ENCODE data around the gene RASAL1.

The RASAL1 gene

DNA sequence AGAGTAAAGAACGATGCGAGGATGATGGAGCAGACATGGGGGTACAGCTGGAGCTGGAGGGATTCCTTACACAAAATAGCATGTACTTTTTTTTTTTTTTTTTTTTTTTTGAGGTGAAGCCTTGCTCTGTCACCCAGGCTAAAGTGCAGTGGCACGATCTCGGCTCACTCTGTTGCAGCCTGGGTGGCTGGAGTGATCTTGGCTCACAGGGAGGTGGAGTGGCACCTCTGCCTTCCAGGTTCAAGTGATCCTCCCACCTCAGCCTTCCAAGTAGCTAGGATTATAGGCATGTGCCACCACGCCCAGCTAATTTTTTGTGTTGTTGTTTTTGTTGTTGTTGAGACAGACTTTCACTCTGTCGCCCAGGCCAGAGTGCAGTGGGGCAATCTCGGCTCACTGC is 5.1 kb upstream of the RASAL1 start:
- H3K4me3 ChIP-seq (ENCODE audit: low read depth, low read length): no peak overlapping the region
- DNase-seq (ENCODE audit: low read depth): no peak
- TF ChIP-seq POLR2A (IDR thresholded peaks at IDR 0.05; ENCODE audit: extremely low read depth, insufficient read length) (no peak), MYC (IDR thresholded peaks at IDR 0.05; ENCODE audit: low read depth, low read length) (no peak)
- TF ChIP-seq, protein P1, sequence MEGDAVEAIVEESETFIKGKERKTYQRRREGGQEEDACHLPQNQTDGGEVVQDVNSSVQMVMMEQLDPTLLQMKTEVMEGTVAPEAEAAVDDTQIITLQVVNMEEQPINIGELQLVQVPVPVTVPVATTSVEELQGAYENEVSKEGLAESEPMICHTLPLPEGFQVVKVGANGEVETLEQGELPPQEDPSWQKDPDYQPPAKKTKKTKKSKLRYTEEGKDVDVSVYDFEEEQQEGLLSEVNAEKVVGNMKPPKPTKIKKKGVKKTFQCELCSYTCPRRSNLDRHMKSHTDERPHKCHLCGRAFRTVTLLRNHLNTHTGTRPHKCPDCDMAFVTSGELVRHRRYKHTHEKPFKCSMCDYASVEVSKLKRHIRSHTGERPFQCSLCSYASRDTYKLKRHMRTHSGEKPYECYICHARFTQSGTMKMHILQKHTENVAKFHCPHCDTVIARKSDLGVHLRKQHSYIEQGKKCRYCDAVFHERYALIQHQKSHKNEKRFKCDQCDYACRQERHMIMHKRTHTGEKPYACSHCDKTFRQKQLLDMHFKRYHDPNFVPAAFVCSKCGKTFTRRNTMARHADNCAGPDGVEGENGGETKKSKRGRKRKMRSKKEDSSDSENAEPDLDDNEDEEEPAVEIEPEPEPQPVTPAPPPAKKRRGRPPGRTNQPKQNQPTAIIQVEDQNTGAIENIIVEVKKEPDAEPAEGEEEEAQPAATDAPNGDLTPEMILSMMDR (IDR thresholded peaks at IDR 0.05; ENCODE audit: low read depth, low read length): no peak
- TF ChIP-seq, protein P2, sequence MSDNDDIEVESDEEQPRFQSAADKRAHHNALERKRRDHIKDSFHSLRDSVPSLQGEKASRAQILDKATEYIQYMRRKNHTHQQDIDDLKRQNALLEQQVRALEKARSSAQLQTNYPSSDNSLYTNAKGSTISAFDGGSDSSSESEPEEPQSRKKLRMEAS (IDR thresholded peaks at IDR 0.05; ENCODE audit: low read depth, low read length): no peak

DNA sequence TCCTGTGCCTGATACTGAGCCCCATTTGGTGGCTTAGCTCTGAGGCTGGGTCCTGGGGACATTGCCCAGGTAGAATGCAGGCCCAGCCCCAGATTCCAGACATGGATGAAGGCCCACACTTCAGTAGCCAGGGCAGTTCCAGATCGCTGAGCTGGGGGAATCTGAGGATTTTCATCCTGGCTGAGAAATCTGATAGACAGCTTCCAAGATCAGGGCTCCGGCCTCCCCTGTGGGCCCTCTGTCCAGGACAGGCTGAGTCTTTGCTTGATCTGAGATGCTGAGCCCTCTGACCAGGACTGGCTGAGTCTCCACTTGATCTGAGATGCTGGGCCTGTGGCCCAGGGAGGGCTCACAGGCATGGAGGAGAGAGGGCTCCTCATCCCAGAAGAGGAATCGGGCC is 3.3 kb upstream of the RASAL1 start:
- no peak overlapping the region for H3K4me3 ChIP-seq (ENCODE audit: low read depth, low read length)
- DNase-seq (ENCODE audit: low read depth): no peak
- TF ChIP-seq, protein P1 (IDR thresholded peaks at IDR 0.05; ENCODE audit: low read depth, low read length): no peak
- TF ChIP-seq, protein P2 (IDR thresholded peaks at IDR 0.05; ENCODE audit: low read depth, low read length): no peak
- TF ChIP-seq POLR2A (IDR thresholded peaks at IDR 0.05; ENCODE audit: extremely low read depth, insufficient read length) (no peak), MYC (IDR thresholded peaks at IDR 0.05; ENCODE audit: low read depth, low read length) (no peak)

DNA sequence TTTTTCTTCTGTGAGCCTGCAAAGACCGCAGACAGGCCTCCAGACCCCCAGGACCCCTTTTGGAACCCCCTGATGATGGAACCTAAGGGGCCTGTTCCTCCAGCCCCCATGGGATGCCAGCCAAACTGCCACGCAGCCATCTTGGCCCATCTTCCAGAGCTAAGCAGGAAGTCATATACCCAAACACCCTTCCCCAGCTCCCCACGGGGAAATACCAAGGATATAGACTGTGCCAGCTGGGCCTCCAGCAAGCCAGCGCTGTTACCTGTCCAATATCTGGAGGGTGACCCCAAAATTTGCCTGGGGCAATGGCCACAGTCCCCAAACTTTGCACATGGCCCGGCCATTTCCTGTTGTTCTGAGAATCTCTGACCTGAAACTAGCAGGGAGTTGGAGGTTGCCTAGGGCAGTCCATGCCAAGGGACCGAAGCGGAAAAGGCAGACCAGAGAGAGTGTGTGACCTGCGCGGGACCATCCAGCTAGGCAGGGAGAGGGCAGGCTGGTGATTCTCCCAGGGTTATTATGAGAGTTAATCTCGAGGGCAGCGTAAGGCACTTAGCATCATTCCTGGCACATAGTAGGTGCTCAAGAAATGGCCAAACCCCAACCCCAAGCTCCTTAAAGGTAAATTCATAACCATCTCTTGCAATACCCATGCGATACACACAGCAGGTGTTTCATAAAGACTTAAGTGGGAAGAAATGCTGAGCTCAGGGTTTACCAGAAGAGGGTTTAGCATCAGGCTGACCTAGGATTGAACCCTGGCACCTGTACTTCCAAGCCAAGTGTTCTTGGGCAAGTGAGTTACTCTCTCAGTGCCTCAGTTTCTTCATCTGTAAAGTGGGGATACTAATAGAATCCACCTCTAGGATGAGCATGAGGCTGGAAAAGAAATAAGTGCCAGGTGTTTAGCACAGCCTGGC is 2.6 kb upstream of the RASAL1 start:
- H3K4me3 ChIP-seq (ENCODE audit: low read depth, low read length): no peak overlapping the region
- DNase-seq (ENCODE audit: low read depth): no peak
- TF ChIP-seq, protein P2 (IDR thresholded peaks at IDR 0.05; ENCODE audit: low read depth, low read length): no peak

DNA sequence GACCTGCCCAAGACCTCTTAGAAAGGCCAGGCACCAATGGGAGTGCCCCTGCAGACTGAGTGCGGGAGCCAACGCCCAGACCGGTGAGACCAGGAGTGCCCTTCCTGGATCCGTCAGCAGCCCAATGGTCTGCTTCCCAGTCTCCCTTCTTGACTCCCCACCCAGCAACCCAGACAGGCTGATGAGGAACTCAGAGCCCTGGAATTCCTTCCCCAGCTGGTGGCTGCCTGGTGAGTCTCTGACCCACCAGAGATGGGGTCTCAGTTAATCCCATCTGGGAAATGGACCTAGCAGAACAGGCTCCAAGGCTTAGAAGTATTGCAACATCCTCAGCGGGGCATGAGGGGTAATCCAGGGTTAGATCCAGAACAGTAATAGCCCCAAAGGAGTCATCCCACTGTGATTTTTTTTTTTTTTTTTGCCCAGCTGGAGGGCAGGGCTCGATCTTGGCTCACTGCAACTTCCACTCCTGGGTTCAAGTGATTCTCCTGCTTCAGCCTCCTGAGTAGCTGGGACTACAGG is 1.5 kb upstream of the RASAL1 start:
- H3K4me3 ChIP-seq (ENCODE audit: low read depth, low read length): no peak overlapping the region
- no peak for DNase-seq (ENCODE audit: low read depth)
- TF ChIP-seq POLR2A (IDR thresholded peaks at IDR 0.05; ENCODE audit: extremely low read depth, insufficient read length) (no peak), MYC (IDR thresholded peaks at IDR 0.05; ENCODE audit: low read depth, low read length) (no peak)
- TF ChIP-seq, protein P1 (IDR thresholded peaks at IDR 0.05; ENCODE audit: low read depth, low read length): no peak
- TF ChIP-seq, protein P2 (IDR thresholded peaks at IDR 0.05; ENCODE audit: low read depth, low read length): no peak

DNA sequence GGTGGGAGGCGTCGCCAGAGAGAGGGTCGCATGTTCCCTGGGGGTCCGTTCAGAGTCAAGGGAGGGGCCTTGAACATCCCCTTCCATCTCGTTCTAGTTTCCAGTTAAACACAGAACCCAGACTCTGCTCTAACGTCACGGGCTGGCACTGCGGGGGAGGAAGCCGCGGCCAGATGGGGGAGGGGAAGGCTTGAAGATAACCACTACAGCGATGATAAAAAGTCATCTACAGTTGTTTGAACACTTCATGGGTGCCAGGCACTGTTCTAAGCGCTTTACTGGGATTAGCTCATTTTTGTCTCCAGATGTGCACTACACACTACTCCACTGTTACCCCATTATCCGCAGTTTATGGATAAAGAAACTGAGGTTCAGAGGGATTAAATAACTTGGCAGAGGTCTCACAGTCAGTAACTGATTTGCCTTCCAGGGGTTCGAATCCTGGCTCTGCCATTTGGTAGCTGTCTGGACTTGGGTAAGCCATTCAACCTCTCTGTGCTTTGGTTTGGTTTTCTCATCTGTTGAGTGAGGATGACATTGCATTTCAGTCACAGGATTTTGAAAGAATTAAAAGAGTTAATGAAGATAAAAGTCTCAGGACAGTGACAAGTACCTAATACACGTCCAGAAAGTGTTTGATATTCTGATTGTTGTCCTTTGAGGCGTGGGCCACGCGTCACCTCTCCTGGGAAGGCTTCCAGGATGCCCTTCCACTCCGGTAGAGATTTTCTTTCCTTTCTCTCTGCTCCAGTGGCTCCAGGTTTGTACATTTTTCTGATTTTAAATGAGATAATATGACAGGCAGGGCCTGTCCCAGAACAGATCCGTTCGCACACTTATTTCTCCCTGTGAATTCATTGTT is 798 bp upstream of the RASAL1 start:
- no peak overlapping the region for H3K4me3 ChIP-seq (ENCODE audit: low read depth, low read length)
- DNase-seq (ENCODE audit: low read depth): peak; percentile 70
- TF ChIP-seq, protein P2 (IDR thresholded peaks at IDR 0.05; ENCODE audit: low read depth, low read length): no peak
- TF ChIP-seq, protein P1 (IDR thresholded peaks at IDR 0.05; ENCODE audit: low read depth, low read length): no peak
- TF ChIP-seq POLR2A (IDR thresholded peaks at IDR 0.05; ENCODE audit: extremely low read depth, insufficient read length) (no peak), MYC (IDR thresholded peaks at IDR 0.05; ENCODE audit: low read depth, low read length) (no peak)
